Activated T-cell treated with anti-CD3 and anti-CD28 coated beads, Interleukin-2, amount 50 U/mL, for 24 hours (primary cell): ENCODE data around the gene FAH.
A peak's percentile ranks its signal among the peaks of the same experiment; 100 is the strongest.
"Not testable (repeated sequence)": the region's sequence is repeated elsewhere in the genome, so short reads cannot be mapped to it uniquely, and the experiment has no call there.

ENCODE experiments used
- DNase-seq: peaks from one replicate; pipeline ENCODE4 v3.0.0-alpha.2; 2020
- H3K27ac Mint-ChIP-seq: 2 replicates; pipeline ENCODE4 v1.8.0; 2020; ENCODE audit warnings: mild to moderate bottlenecking, mixed read lengths
- H3K27me3 Mint-ChIP-seq: 2 replicates; pipeline ENCODE4 v1.8.0; 2020; ENCODE audit warnings: mixed read lengths
- H3K36me3 Mint-ChIP-seq: 2 replicates; pipeline ENCODE4 v1.8.0; 2020; ENCODE audit warnings: low read depth, mixed read lengths
- H3K4me1 Mint-ChIP-seq: 2 replicates; pipeline ENCODE4 v1.8.0; 2020; ENCODE audit warnings: low read depth, mixed read lengths
- H3K4me3 Mint-ChIP-seq: 2 replicates; pipeline ENCODE4 v1.8.0; 2020; ENCODE audit warnings: mild to moderate bottlenecking, moderate library complexity, mixed read lengths
- H3K9me3 Mint-ChIP-seq: 2 replicates; pipeline ENCODE4 v1.8.0; 2020; ENCODE audit warnings: mixed read lengths

The FAH gene

GRCh38 chr15:80152896-80153876 is at the start of gene FAH:
Gene FAH, plus strand, starts transcription at chr15:80152999. Its CDS starts 56 bp downstream, at chr15:80153055.
- Mint-ChIP-seq H3K27ac (peak within 1 kb of the TSS; percentile 89), H3K9me3 (no peaks in the 10 kb centered on the region), H3K36me3 (peaks cover 10% of the 10 kb centered on the region), H3K4me1 (peaks cover 32% of the 10 kb centered on the region), H3K4me3 (peak within 1 kb of the TSS; percentile 89), H3K27me3 (no peaks in the 10 kb centered on the region)
- peak; percentile 70 for DNase-seq

GRCh38 chr15:80105193-80105592 is 47.6 kb upstream of the FAH start:
- H3K27ac Mint-ChIP-seq: peak overlapping the region; percentile 31
- H3K27me3 Mint-ChIP-seq: no peaks in the 10 kb centered on the region
- DNase-seq: no peak
- no peak overlapping the region for H3K4me3 Mint-ChIP-seq
- H3K9me3 Mint-ChIP-seq: no peaks in the 10 kb centered on the region
- peaks cover 17% of the 10 kb centered on the region for H3K36me3 Mint-ChIP-seq
- peaks cover 56% of the 10 kb centered on the region for H3K4me1 Mint-ChIP-seq

GRCh38 chr15:80105595-80105994 is 47.2 kb upstream of the FAH start:
- Mint-ChIP-seq H3K36me3 (peaks cover 17% of the 10 kb centered on the region), H3K27me3 (no peaks in the 10 kb centered on the region), H3K4me1 (peaks cover 56% of the 10 kb centered on the region), H3K4me3 (no peak overlapping the region), H3K27ac (peak overlapping the region; percentile 39), H3K9me3 (no peaks in the 10 kb centered on the region)
- DNase-seq: no peak

GRCh38 chr15:80106051-80106450 is 46.7 kb upstream of the FAH start:
- Mint-ChIP-seq H3K4me3 (no peak overlapping the region), H3K4me1 (peaks cover 60% of the 10 kb centered on the region), H3K36me3 (peaks cover 17% of the 10 kb centered on the region)

GRCh38 chr15:80107204-80107603 is 45.6 kb upstream of the FAH start:
- no peak overlapping the region for H3K4me3 Mint-ChIP-seq
- no peaks in the 10 kb centered on the region for H3K27me3 Mint-ChIP-seq
- H3K9me3 Mint-ChIP-seq: no peaks in the 10 kb centered on the region
- no peak for DNase-seq
- peaks cover 65% of the 10 kb centered on the region for H3K4me1 Mint-ChIP-seq
- no peak overlapping the region for H3K27ac Mint-ChIP-seq
- H3K36me3 Mint-ChIP-seq: peaks cover 15% of the 10 kb centered on the region

More at GRCh38 chr15:80106051-80106450, 46.7 kb upstream of the FAH start:
- no peaks in the 10 kb centered on the region for H3K9me3 Mint-ChIP-seq
- DNase-seq: no peak
- H3K27ac Mint-ChIP-seq: no peak overlapping the region
- H3K27me3 Mint-ChIP-seq: no peaks in the 10 kb centered on the region

GRCh38 chr15:80107774-80108173 is 45.0 kb upstream of the FAH start:
- DNase-seq: no peak
- Mint-ChIP-seq H3K36me3 (peaks cover 11% of the 10 kb centered on the region), H3K4me3 (no peak overlapping the region), H3K9me3 (no peaks in the 10 kb centered on the region), H3K27ac (no peak overlapping the region), H3K4me1 (peaks cover 63% of the 10 kb centered on the region), H3K27me3 (no peaks in the 10 kb centered on the region)

GRCh38 chr15:80109388-80109787 is 43.4 kb upstream of the FAH start:
- Mint-ChIP-seq H3K9me3 (no peaks in the 10 kb centered on the region), H3K4me1 (peaks cover 68% of the 10 kb centered on the region), H3K4me3 (no peak overlapping the region), H3K27me3 (no peaks in the 10 kb centered on the region), H3K36me3 (peaks cover 2% of the 10 kb centered on the region), H3K27ac (no peak overlapping the region)
- DNase-seq: no peak

GRCh38 chr15:80110920-80111319 is 41.9 kb upstream of the FAH start:
- Mint-ChIP-seq H3K36me3 (no peaks in the 10 kb centered on the region), H3K27me3 (no peaks in the 10 kb centered on the region), H3K9me3 (no peaks in the 10 kb centered on the region), H3K4me1 (peaks cover 60% of the 10 kb centered on the region), H3K27ac (no peak overlapping the region), H3K4me3 (no peak overlapping the region)
- no peak for DNase-seq

GRCh38 chr15:80114114-80114513 is 38.7 kb upstream of the FAH start:
- Mint-ChIP-seq H3K9me3 (no peaks in the 10 kb centered on the region), H3K36me3 (no peaks in the 10 kb centered on the region), H3K27ac (no peak overlapping the region), H3K4me1 (peaks cover 50% of the 10 kb centered on the region), H3K27me3 (no peaks in the 10 kb centered on the region), H3K4me3 (no peak overlapping the region)
- no peak for DNase-seq

- H3K27ac Mint-ChIP-seq: no peak overlapping the region
- H3K27me3 Mint-ChIP-seq: no peaks in the 10 kb centered on the region
Measured at GRCh38 chr15:80115021-80115420, 37.8 kb upstream of the FAH start.

GRCh38 chr15:80118956-80119355 is 33.8 kb upstream of the FAH start:
- Mint-ChIP-seq H3K9me3 (no peaks in the 10 kb centered on the region), H3K36me3 (peaks cover 31% of the 10 kb centered on the region), H3K27me3 (no peaks in the 10 kb centered on the region), H3K4me3 (no peak overlapping the region), H3K4me1 (peaks cover 15% of the 10 kb centered on the region), H3K27ac (no peak overlapping the region)
- DNase-seq: no peak

More at GRCh38 chr15:80115021-80115420, 37.8 kb upstream of the FAH start:
- no peak overlapping the region for H3K4me3 Mint-ChIP-seq
- H3K36me3 Mint-ChIP-seq: peaks cover 2% of the 10 kb centered on the region
- DNase-seq: no peak
- peaks cover 42% of the 10 kb centered on the region for H3K4me1 Mint-ChIP-seq
- no peaks in the 10 kb centered on the region for H3K9me3 Mint-ChIP-seq

GRCh38 chr15:80120636-80121035 is 32.2 kb upstream of the FAH start:
- no peaks in the 10 kb centered on the region for H3K9me3 Mint-ChIP-seq
- H3K27ac Mint-ChIP-seq: no peak overlapping the region
- no peak overlapping the region for H3K4me3 Mint-ChIP-seq
- H3K4me1 Mint-ChIP-seq: peaks cover 6% of the 10 kb centered on the region
- peaks cover 46% of the 10 kb centered on the region for H3K36me3 Mint-ChIP-seq
- no peak for DNase-seq
- no peaks in the 10 kb centered on the region for H3K27me3 Mint-ChIP-seq

GRCh38 chr15:80121546-80121945 is 31.3 kb upstream of the FAH start:
- Mint-ChIP-seq H3K4me3 (no peak overlapping the region), H3K36me3 (peaks cover 55% of the 10 kb centered on the region), H3K9me3 (no peaks in the 10 kb centered on the region), H3K27me3 (no peaks in the 10 kb centered on the region), H3K4me1 (peaks cover 3% of the 10 kb centered on the region), H3K27ac (no peak overlapping the region)
- DNase-seq: no peak

GRCh38 chr15:80123034-80123433 is 29.8 kb upstream of the FAH start:
- peaks cover 61% of the 10 kb centered on the region for H3K36me3 Mint-ChIP-seq

GRCh38 chr15:80127253-80127652 is 25.5 kb upstream of the FAH start:
- DNase-seq, H3K4me3 Mint-ChIP-seq, H3K27me3 Mint-ChIP-seq, H3K9me3 Mint-ChIP-seq, H3K4me1 Mint-ChIP-seq, H3K27ac Mint-ChIP-seq: not testable (repeated sequence)
- peaks cover 71% of the 10 kb centered on the region for H3K36me3 Mint-ChIP-seq

More at GRCh38 chr15:80123034-80123433, 29.8 kb upstream of the FAH start:
- H3K27me3 Mint-ChIP-seq: no peaks in the 10 kb centered on the region
- peaks cover 4% of the 10 kb centered on the region for H3K4me1 Mint-ChIP-seq
- no peak overlapping the region for H3K4me3 Mint-ChIP-seq
- no peaks in the 10 kb centered on the region for H3K9me3 Mint-ChIP-seq
- no peak overlapping the region for H3K27ac Mint-ChIP-seq
- no peak for DNase-seq
